NCI-H128 (cell line): ENCODE results near the gene MAP3K7.
A peak's percentile ranks its signal among the peaks of the same experiment; 100 is the strongest.

Source experiments
- DNase-seq: peaks from one replicate; lab custom pipeline; 2025; ENCODE audit not compliant: unreplicated experiment; lab: John Stamatoyannopoulos, UW

The MAP3K7 gene

DNA sequence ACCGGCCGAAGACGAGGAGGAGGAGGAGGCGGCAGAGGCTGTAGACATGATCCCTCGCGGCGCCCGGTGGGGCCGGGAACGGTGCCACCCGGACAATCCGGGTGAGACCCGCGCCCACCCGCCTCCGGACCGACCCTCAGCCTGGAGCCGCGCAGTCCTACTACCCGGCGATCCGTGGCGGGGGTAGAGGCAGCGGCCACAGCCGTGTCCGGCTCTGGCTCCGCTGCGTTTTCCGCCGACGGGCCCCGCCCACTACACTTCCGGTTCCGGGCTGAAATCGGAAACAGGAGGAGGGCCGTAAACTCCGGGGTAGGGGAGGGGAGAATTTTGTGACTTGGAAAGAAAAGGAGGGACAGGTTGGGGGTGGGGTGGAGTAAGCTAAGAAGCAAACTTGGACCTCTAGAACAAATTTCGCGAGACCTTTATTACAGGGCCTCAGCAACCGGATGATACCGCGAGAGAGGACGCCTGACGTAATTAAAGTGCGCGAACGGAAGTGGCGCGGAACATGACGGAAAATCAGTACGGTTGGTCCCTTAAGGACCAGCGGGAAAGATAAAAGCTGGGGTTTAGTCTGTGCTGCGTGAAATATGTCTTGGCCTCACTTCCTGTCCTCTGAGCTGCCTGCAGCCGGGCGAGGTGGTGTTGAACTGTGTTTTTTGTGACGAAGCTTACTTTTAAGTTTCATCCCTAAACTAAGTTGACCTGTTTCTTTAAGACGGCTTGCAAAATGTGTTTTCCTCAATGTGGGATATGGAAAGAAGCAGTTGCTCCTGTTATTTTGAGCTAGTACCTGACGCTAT, at the start of gene MAP3K7:
MAP3K7 (minus strand) TSS at position 237 of the 803 bp plus-strand sequence; CDS start at position 48, 189 bp downstream.
- DNase-seq: peak; percentile 87

DNA sequence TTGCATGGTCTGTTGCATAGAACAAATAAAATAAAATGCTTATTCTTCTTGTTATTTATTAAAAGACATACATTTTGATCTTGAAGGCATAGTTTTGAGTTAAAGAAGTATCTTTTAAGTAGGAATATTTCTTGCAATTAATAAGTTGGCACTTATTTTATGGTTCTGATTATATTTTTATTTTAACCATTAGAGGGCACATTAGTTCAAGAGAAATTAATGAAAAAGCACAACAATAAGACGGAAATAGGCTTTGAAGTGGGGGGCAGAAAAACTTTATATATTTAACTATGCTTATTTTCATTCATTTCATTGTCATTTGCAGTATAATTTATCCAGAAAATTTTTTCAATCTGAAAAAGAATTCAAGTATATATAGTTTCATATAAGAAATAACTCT, 44.2 kb upstream of the MAP3K7 start:
- no peak for DNase-seq

DNA sequence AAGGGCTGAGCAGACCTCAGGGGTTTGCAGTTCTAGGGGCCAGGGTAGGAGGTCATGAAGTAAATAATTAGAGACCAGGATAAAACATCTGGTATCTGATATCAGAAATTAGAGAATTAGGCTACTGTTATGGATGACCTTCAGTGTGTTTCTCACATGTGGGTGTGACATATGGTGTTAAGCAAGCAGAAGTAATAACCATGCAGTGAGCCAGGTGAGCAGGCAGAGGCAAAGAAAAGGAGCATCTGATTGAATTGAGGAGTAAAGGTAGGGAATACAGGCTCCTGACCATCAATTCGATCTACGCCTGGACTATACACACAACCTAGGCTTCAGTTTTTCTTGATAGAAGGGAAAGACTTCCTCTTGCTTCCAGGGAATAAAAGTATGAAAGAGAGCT, 34.7 kb upstream of the MAP3K7 start:
- no peak for DNase-seq

DNA sequence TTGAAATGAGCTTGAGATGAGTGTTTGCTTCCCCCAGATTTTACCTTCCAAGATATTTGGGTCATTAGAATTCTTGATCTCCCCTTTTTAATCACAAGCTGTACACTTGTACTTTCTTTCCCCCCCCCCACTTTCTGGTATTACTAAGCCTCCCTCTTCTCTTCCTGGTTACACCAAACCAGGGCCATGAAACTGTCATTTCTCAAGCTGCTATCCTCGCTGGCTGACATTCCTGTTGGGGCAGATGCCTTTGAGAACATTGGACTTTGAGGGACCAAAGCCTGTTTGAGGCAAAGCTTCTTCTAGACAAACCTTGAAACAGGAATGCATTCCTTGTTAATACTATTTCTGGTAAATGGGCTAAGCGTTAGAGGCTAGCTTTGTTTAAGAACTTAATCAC, 32.3 kb upstream of the MAP3K7 start:
- no peak for DNase-seq

DNA sequence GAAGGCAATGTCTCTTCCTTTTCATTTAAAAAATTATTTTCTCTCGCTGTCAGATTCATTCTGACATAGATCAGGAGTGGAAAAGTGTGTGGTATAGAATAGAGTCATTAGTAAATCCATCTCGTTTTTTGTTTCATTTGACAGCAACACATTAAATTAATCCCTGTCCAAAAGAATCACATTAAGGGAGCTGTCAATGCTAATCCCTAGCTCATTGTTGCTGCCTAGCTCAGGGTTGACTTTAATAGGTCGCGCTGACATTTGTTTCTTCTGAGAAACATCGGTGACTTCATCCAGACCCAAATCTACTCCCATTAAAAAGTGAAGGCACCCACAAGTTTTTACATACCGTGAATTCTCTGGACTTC, 25.4 kb upstream of the MAP3K7 start:
- DNase-seq: no peak

DNA sequence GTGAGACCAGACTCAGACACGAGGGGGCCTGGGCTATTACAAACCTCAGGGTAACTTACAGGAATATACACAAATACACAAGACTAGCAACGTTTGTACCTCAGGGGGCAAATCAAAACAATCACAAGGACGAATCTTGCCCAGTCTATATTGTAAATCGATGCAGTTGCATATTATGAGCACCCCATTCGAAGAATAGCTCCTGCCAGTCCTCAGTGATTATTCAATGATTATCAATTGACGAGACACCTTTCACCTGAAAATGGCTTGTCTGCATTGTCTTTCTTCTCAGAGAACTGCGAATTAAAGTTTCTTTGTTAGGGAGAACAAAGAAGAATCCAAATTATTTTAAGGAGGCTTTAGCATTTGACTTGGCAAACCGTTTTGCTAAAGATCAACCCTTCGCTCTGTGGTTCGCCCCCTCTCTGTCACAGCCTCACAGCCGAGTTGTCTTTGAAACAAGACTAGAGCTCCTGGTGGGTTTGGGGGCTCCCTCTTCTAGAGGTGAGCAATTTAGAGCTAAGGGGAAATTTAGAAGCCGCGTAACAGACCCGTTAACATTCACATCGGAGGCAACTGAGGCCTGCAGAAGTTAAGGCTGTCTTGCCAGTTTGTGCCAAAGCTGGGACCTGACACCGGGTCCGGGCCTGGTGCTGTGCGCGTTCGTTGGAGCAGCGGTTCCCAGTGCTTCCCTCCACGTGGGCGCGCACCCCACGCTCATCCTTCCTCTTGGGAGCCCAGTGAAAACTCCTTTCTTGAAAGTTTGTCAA, 24.9 kb upstream of the MAP3K7 start:
- DNase-seq: no peak

DNA sequence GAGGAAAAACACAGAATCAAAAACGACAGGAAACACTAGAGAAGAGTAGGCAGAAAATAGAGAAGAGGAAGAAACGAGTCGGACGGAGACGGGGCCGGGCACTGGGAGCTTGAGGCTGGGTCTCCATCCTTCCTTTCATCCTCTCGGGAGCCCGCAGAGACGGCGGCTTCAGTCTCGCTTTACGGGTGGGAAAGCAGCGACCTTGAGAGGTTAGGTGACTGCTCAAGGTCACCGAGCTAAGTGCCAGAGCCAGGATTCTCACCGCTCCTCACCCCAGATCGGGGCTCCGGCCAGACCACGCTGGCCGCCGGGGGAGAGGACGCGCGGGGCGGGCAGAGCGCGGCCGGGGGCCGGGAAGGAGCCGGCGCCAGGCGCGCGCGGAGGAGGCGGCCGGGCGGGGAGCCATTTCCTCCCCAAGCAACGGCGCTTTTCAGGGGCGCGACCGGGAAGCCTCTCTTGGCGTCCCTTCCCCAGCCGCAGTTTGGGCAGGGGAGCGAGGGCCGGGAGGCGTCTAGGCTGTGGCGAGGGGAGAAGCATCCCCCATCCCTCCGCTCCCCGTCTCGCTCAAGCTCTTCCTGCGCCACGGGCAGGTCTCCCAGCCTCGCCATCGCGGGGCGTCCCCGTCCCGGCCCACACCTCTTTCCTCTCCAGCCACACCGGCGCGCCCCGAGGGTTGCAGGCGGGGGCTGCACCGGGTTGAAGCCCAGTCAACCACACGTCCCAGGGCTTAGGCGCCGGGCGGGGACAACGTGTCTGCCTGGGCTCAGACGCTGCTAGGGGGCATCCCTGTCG, 24.1 kb upstream of the MAP3K7 start:
- DNase-seq: peak; percentile 10

DNA sequence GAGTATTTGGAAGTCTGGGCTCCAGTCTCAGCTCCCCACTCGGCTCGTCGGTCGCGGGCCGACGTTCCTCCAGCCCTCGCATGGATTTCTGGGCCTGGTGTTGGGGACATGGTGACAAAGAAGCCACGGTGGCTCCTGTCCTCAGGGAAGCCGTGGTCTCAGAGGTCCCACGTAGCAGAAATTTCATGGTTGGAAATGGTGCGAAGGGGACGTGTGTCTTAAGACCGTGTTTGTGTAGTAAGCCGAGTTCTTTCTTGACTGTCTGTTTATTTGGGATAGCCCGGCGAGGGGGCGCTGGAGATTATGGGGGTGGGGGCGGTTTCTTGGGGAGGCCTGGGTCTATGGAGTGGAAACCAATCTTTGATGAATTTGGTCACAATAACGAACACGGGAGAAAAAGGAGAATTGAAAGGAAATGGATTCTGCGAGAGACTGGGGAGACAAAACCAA, 23.5 kb upstream of the MAP3K7 start:
- DNase-seq: no peak

DNA sequence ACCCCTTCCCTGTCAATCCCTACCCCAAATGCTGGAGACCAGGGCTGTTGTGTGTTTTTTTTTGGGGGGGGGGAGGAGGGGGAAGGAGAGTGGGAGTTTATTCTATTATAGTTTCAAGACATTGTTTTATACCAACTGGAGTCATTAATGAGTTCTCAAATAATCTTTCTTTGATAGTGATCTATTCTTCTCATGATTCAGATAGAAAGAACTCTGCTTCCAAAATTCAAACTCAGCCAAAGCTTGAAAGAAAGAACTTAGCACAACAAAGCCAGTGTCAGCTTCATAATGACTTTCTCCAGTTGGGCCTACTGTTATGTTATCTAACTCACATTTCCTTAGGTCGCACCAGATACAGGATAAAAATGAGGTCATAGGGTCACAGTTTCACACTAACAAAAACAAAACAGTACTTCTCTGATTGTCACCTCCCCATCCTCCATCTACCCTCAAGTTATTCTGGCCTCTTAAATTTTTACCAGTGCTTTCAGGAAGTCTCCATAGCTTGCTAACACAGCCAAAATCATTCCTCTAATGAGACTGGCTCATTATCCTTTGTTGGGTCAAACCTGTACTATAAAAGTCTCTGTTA, 19.0 kb upstream of the MAP3K7 start:
- DNase-seq: no peak

DNA sequence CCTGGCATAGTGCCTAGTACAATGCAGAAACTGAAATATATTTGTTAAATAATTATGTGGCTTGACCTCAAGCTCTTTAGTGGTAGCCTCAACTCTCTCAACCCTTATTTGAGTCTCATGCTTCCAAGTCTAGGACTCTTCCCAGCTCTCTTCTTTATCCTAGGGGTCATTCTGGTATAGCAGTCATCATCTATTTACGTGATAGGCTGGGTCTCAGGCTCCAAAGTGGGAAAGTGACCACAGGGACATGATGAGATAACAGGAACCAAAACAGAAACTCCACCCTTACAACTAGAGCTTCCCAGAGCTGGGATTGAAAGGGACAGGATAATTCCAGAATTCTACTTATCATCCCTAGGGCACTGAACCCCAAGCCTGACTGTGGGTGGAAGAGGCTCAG, 17.7 kb upstream of the MAP3K7 start:
- no peak for DNase-seq

DNA sequence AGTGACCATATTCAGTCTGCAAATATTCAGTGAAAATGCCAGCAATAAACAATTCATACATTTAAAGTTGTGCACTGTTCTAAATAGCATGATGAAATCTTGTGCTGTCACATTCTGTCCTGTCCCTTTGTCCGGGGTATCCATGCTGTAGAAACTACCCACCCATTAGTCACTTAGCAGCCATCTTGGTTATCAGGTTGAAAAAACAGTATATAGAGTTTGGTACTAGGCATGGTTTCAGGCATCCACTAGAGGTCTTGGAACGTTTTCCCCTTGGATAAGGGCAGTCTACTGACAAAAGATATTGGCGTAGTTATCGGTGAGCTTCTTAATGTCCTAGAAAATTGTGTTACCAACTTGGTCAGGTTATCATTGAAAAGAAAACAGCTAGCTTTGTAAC, 12.3 kb upstream of the MAP3K7 start:
- DNase-seq: no peak

DNA sequence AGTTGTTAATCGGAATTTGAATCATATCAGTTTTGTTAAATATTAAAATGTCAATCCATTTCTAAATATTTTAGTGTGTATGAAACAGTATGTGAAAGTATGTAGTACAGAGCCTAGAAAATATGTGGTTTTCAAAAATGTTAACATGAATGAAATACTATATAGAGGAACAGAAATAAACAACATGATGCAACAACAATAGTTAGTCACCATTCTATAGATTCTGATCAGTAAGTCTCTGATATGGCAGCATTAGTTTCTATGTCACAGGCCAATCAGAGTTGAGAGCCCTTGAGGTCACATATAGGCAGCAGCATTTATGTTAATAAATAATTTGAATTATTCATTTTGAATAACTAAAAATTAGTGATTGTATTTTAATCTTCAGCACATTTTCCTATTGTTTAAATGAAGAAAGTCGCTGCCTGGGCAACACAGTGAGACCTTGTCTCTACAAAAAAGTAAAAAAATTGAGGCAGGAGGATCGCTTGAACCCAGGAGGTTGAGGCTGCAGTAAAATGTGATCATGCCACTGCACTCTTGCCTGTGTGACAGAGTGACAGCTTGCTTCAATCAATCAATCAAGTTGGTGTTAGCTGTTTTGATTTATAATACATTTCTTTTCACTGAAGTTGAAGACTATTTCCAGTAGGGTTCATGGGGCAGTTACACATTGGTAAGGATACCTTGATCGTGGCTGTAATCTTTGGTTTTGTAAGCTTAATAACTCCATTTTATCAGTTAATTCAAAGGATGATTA, 11.5 kb upstream of the MAP3K7 start:
- DNase-seq: no peak

DNA sequence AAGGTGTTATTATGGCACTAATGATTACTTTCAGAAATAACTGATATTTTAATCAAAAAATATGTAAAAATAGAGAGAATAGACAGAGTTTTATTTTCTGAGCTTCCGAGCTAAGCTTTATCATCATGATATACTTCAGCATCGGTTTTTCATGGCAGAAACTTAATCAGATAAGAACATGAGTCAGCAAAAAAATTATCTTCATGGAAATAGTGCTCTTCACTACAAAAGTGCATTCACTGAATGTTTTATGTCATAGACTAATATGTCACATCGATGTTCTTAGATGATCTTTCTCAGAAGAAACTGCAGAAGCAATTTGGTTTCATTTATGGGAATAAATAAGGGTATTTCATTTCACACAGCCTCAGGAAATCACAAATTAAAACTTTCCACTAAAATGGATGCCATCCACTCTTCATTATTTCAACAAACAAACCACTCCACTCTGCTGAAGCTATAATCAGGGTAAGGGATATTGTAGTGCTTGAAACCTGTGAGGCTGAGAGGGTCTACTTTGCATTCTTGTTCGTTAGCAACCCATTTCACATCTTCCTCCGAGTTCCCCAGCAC, 10.2 kb upstream of the MAP3K7 start:
- DNase-seq: no peak

DNA sequence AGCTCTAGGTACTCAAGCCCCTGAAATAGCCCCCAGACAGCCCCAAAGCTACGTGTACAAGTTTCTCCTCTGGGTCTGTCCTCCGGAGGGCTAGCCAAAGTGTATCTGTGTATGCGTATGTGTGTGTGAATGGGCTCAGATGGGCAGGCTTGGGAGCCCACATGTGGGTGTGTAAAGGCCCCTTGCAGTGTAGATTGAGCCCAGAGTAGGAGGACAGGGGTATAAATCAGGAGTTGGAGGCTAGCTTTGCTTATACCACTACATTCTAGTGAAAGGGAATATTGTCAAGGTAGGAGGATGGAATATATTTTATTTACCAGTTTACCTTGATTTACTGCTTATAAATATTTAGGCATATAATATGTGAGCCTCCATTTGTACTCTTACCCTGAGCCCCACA, 9.0 kb upstream of the MAP3K7 start:
- DNase-seq: no peak

DNA sequence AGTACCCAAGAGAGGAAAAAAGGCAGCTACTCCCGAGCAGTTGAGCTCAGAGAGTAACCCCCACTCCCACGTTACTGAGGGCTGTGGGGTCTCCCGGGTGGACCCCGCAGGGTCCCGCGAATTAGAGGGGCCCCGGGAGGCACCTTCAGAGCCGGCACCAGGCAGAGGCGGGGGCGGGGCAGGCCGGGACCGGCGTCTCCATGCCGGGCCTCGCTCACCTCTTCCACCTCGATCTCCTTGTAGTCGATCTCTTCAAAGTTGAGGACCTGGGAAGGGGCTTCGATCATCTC, 381 bp downstream of the MAP3K7 start:
- DNase-seq: no peak

DNA sequence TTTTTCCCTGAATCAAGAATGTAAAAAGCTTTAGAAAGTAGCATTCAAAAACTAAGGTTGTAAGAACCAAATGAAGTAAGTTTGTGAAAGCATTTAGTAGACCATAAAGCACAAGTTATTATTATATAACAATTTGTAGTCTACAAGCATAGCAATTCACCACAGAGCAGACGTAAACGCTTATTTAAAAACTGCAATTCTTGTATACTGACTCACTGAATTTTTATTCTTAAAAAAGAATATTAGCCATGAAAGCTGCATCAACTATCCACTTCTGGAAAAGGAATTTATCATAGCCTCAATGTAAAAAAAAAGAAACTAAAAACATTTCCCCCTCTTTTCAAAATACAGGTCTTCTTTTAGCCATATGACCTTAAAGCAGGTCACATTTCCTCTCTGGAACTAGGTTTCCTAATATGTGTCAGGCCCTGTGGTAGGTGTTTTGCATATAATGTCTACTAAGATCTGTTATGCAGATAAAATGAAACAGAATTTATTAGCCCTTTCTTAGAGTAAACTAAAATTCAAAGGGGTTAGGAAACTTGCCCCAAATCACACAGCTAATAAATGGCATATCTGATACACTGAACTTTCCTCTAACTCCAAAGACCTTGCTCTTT, 2.1 kb downstream of the MAP3K7 start:
- DNase-seq: no peak

DNA sequence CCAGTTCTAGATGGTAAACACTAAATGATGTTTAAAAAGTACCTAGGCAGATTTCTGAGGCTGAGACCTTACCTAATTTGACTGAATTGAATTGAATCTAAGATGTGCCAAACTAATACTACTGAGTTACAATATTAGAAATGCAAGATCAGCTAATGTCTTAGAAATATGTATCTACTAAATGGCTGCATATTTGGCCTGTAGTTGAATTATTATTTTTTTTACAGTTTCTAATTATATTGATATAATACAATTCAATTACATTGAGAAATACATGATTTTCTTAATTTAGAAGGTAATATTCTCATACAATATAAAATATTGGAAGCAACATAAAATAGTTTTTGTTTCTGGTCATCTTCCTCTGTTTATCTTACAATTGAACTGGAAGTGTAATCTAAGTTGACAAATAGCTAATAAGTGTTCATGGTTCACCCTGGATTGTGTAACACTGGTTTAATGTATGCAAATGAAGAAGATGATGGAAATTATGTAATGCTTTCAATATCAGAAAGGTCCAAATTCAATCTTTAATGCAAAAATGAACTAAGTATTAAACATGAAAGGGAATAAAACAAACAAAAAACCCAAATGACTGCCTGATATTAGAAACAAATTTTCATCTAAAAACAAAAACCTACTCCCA, 2.9 kb downstream of the MAP3K7 start:
- DNase-seq: no peak

DNA sequence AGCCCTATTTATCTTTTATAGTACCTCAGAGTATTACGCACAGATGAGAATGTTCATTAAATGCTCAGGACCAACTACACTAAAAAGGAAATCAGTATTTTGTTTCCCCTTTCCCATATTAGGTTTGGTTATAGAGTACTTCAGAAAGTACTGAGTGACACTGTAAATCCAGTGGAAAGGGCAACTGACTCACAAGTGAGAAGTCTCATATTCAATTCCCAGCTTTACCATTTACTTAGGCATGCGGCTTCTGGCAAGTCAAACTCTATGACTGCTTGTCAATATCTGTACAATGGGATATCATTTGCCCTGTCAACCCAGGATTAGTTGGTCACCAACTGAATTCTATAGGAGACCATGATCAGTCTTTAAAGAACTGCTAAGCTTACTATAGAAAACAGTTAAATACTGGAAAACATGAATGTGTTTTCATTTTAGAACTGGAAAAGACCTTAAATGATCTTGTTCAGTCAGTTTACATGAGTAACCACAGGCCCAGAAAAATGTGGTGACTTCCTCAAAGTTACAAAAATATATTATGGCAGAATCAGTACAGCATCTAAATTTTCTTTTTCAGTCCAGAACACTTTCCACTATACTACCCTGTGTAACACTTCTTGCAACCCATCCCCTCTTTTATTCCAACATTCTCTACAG, 3.6 kb downstream of the MAP3K7 start:
- DNase-seq: no peak

DNA sequence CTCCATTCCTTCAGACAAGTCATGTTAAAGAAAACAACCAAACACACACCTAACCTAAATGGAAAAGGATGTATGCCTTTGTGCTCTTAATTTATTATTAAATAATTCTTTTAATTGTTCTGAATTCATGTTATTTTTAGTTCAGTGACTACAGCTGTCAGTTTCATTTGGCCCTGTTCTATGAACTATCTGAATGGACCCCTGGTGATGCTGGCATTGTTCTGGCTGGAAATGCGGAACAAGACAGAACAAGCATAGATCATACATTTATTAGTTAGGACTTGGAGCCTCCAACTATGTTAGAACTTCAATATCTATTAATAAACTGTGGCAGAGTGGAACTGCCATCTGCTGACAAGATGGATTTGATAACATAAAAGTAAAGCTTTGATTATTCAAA, 5.7 kb downstream of the MAP3K7 start:
- DNase-seq: no peak
